Aorta (tissue), 5 donors: ENCODE data around the gene MYCBP2. TPM values are rescaled to one million over a fixed set of nuclear protein-coding genes. Genes with fewer than 3 reads are reported as not detected.
"Not testable (repeated sequence)": the region's sequence is repeated elsewhere in the genome, so short reads cannot be mapped to it uniquely, and the experiment has no call there.

Experiments
- ATAC-seq: fragments of 200-7000 bp; cut with Tn5 transposase; one replicate; pipeline ENCODE4 v1.9.1; 2022; ENCODE audit warnings: moderate library complexity; ENCODE audit not compliant: low FRiP score
- DNase-seq, 2 donors: peaks; one replicate each; pipeline ENCODE4 v3.0.0-alpha.2; 2020
- H3K27ac ChIP-seq, 2 donors: one replicate each; pipeline ENCODE4 v1.5.1; 2013; ENCODE audit warnings: low read length in 2 of 2, mild to moderate bottlenecking in 2 of 2, moderate library complexity in 2 of 2, control low read depth in 1 of 2, inconsistent platforms in 1 of 2, low read depth in 1 of 2
- H3K27me3 ChIP-seq, 2 donors: one replicate each; pipeline ENCODE4 v1.6.1; 2013; ENCODE audit warnings: control low read depth in 1 of 2, low read length in 1 of 2, mild to moderate bottlenecking in 1 of 2, moderate library complexity in 1 of 2; ENCODE audit not compliant: insufficient read depth in 2 of 2, control insufficient read depth in 1 of 2
- H3K36me3 ChIP-seq, 2 donors: one replicate each; pipeline ENCODE4 v1.6.1; 2013; ENCODE audit warnings: control low read depth in 1 of 2, low read length in 1 of 2, mild to moderate bottlenecking in 1 of 2; ENCODE audit not compliant: insufficient read depth in 2 of 2, control insufficient read depth in 1 of 2
- H3K4me1 ChIP-seq, 2 donors: one replicate each; pipeline ENCODE4 v1.6.1; 2013; ENCODE audit warnings: low read length in 2 of 2, control low read depth in 1 of 2, mild to moderate bottlenecking in 1 of 2, moderate library complexity in 1 of 2; ENCODE audit not compliant: insufficient read depth in 2 of 2, control insufficient read depth in 1 of 2
- H3K4me3 ChIP-seq, 2 donors: one replicate each; pipeline ENCODE4 v1.5.1; 2013; ENCODE audit warnings: low read length in 2 of 2, control low read depth in 1 of 2, mild to moderate bottlenecking in 1 of 2
- H3K9me3 ChIP-seq: one replicate; pipeline ENCODE4 v1.6.1; 2013; ENCODE audit warnings: mild to moderate bottlenecking, low read length; ENCODE audit not compliant: control insufficient read depth
- WGBS, 2 donors: extraction: QIAGEN DNeasy Blood & Tissue Kit; methylation state at CpG; one replicate each; pipeline ENCODE4 v1.1.7; 2013; 5-methylcytosine and 5-hydroxymethylcytosine counted together
- intact Hi-C, 2 donors: fragments of 100-400 bp; cut with DNase I; formaldehyde crosslinking; loops; one replicate each; pipeline versions ENCODE4 v1.14.2 to v1.15.0; 2022
- polyA plus RNA-seq, 2 donors: library from polyadenylated mRNA; stranded (reverse); fragments of 200-250 nt; gene quantifications; one replicate each; pipeline ENCODE4 v1.2.3, GENCODE V29; 2013
- total RNA-seq, 2 donors: library from RNA; stranded (reverse); fragmentation: NEBNext Ultra II Directional; extraction: Animal tissue kit (Norgen Biotek cat#: 25700); gene quantifications; one replicate each; pipeline ENCODE4 v1.2.1, GENCODE V29; 2021
- donor health status: healthy with polysubstance abuse.
- donor health status: Bipolar disorder and iron deficiency.
- donor health status: DM: no; HTN: no; CAD: no.
- donor health status: DM: no; HTN: no; CAD: no.
- donor health status: DM: yes; HTN: yes; CAD: no.

Gene MYCBP2
- total and polyA plus RNA-seq, 4 donors: 8.1 to 166 (median 96.1) TPM

DNA sequence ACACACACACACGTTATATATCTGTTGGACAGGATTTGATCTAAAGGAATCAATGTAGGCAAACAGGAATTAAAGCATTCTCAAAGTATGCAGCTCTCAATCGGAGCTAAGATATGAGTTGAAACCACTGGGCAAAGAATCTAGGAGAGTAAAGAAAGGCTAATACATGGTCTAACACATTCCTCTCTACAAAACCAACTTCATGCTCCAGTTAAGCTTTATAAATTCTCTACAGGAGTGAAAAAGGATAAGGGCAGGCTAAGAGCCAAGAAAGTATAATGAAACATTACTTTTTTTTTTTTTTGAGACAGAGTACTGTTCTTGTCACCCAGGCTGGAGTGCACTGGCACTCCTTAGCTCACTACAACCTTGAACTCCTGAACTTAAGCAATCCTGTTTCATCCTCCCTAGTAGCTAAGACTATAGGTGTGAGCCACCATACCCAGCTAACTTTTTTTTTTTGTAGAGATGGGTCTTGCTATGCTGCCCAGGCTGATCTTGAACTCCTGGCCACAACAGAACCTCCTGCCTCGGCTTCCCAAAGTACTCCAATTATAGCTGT, 310.6 kb downstream of the MYCBP2 start:
- DNase-seq: no peak
- no peaks in the 10 kb centered on the region for H3K9me3 ChIP-seq
- H3K36me3 ChIP-seq: peaks cover 4% of the 10 kb centered on the region in 2 donors
- WGBS, 2 donors: 54 to 57% methylated on average over 3 of the region's 3 CpGs
- peak; percentile 45 for ATAC-seq
- H3K4me1 ChIP-seq: peaks cover 0 to 10% of the 10 kb centered on the region in 2 donors
- no peaks in the 10 kb centered on the region for H3K27me3 ChIP-seq
- intact Hi-C loops: no loop called here
- H3K4me3 ChIP-seq: no peak overlapping the region
- H3K27ac ChIP-seq: peak overlapping the region in 1 of 2 donors; percentile 78

DNA sequence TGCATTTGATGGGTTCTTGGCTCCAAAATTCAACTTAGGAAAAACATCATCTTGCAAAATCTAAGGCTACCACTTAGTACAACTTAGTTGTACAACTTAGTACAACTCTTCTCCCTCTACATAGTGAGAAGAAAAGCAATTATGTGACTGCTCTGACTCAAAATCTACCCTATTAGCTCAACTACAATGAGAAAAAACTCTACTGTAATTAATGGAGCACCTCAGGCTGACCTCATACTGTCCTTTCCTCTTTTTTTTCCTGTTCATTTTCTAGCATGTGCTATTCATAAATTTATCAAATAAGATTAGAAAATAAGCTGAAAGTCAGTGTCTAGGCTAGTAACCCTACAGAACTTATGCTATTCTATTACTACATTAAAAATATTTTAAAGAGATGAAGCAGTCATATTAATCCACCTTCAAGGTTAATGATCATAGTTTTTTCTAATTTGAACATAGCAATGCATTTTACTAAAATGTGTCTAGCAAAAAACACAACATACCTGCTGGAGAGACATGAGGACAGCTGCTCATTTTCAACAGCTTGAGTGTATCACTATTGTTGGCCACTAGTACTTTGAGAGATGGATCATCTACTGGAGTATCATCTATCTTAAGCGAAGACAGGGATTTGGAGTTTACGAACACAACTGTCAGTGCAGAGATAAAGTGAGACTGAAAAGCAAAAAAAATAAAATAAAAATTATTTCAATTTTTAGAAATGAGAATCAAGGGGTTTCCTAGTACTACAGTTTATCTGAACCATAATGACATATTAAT, 311.8 kb downstream of the MYCBP2 start:
- 95% methylated on average over 2 of the region's 2 CpGs for WGBS, 2 donors
- H3K9me3 ChIP-seq: no peaks in the 10 kb centered on the region
- no peak for ATAC-seq
- intact Hi-C loops: no loop called here
- no peaks in the 10 kb centered on the region for H3K27me3 ChIP-seq
- DNase-seq: no peak
- H3K4me3 ChIP-seq: no peak overlapping the region
- peaks cover 0 to 4% of the 10 kb centered on the region in 2 donors for H3K4me1 ChIP-seq
- no peak overlapping the region for H3K27ac ChIP-seq
- H3K36me3 ChIP-seq: peaks cover 4 to 7% of the 10 kb centered on the region in 2 donors

- Histone ChIP-seq H3K4me1 (no peaks in the 10 kb centered on the region), H3K36me3 (peaks cover 4 to 7% of the 10 kb centered on the region in 2 donors), H3K9me3 (no peaks in the 10 kb centered on the region), H3K4me3 (peak overlapping the region in 1 of 2 donors; percentile 8), H3K27ac (peak overlapping the region in 1 of 2 donors; percentile 25), H3K27me3 (no peaks in the 10 kb centered on the region)
- 82 to 86% methylated on average over 2 of the region's 2 CpGs for WGBS, 2 donors
- intact Hi-C loops: no loop called here
- ATAC-seq: no peak
- no peak for DNase-seq
Measured at GRCh38 chr13:77013853-77014542, 312.9 kb downstream of the MYCBP2 start.

GRCh38 chr13:77009719-77010118, 317.2 kb downstream of the MYCBP2 start:
- DNase-seq, H3K27ac ChIP-seq, ATAC-seq, H3K36me3 ChIP-seq, H3K4me1 ChIP-seq, H3K4me3 ChIP-seq, H3K27me3 ChIP-seq, H3K9me3 ChIP-seq, intact Hi-C loops: not testable (repeated sequence)
- WGBS, 2 donors: 97 to 98% methylated on average over 5 of the region's 5 CpGs

DNA sequence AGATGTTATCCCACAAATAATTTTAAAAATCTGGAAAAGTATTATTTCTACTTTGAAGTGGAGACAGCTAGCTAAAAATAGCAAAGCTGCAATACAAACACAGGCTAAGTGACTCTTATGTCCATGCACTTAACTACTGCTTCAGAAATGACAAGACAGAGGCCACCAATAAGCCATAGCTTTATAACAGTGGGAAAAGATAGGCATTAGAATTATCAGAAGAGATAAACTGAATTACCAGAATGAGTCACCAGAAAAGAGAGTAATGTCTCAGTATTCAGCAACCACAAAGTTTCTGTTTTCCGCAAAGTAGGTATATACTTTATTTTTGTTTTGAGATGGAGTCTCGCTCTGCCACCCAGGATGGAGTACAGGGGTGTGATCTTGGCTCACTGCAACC, 317.9 kb downstream of the MYCBP2 start:
- 91 to 93% methylated on average over 2 of the region's 2 CpGs for WGBS, 2 donors
- Histone ChIP-seq H3K36me3 (peaks cover 3 to 9% of the 10 kb centered on the region in 2 donors), H3K27me3 (no peaks in the 10 kb centered on the region), H3K4me3 (no peak overlapping the region), H3K4me1 (peaks cover 0 to 6% of the 10 kb centered on the region in 2 donors), H3K9me3 (no peaks in the 10 kb centered on the region), H3K27ac (no peak overlapping the region)
- ATAC-seq (no peak), DNase-seq (no peak)
- intact Hi-C loops: no loop called here

- H3K27ac ChIP-seq, DNase-seq, H3K9me3 ChIP-seq, H3K36me3 ChIP-seq, intact Hi-C loops, H3K4me3 ChIP-seq, H3K27me3 ChIP-seq, ATAC-seq, H3K4me1 ChIP-seq: not testable (repeated sequence)
- 86 to 89% methylated on average over 4 of the region's 4 CpGs for WGBS, 2 donors
Measured at GRCh38 chr13:77008337-77008736, 318.6 kb downstream of the MYCBP2 start.

DNA sequence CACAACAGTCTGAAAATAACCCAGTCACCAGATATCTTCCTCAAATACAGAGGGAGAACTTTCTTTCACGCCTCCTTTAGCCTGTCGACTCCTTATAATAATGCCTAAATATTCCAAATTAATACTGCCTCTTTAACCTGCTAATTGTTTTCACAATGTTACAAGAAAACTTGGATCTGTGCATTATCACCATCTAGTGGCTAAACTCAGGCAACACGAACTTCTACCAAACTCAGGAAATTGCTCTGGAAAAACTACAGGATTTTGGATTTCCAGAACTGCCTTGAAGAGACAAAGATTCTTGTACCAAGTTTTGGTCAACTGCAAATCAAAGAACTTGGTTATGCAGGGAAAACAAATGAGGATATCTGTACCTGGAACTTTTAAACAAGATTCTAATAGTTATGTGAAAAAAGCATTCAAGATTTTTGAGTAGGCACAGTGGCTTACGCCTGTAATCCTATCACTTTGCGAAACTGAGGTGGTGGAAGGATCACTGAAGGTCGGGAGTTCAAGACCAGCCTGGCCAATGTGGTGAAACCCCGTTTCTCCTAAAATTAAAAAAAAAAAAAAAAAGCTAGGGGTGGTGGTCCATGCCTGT, 324.2 kb downstream of the MYCBP2 start:
- Histone ChIP-seq H3K27ac (no peak overlapping the region), H3K9me3 (no peaks in the 10 kb centered on the region), H3K27me3 (no peaks in the 10 kb centered on the region), H3K4me1 (peaks cover 0 to 6% of the 10 kb centered on the region in 2 donors), H3K36me3 (peaks cover 0 to 3% of the 10 kb centered on the region in 2 donors), H3K4me3 (no peak overlapping the region)
- WGBS, 2 donors: 59 to 61% methylated on average over 7 of the region's 7 CpGs
- no peak for DNase-seq
- ATAC-seq: peak; percentile 46
- intact Hi-C loops: no loop called here

DNA sequence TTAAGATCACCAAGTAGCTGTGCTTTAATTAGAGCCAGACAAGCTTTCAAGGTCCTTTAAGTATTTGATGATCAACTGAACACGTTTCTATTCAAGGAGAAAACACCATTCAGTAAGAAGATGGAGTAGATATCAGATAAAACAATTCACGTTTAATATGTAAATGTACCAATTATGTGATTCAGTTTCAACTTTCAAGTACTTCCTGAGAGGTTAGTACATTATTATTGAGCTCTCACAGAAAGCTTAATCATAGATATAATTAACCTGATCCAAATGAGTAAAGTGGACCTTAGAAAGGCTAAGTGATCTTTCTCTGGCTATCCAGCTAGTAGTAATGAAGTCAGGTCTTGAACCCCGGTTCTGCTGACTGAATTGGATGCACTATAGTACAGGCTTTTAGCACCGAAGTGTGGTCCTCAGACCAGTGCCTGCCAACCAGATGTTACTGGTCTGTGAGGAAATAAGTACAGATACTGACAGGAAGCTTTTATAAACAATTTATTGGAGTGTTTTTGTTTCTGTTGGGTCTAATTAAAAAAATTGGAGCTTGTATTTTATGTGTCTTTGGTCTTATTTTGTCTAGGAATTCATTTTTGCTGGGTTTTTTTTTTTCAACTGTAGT, 324.8 kb downstream of the MYCBP2 start:
- intact Hi-C loops: no loop called here
- ATAC-seq (no peak), DNase-seq (no peak)
- H3K27ac ChIP-seq: no peak overlapping the region
- no peaks in the 10 kb centered on the region for H3K27me3 ChIP-seq
- no peaks in the 10 kb centered on the region for H3K9me3 ChIP-seq
- WGBS, 2 donors: 59 to 68% methylated on average over 4 of the region's 4 CpGs
- H3K4me3 ChIP-seq: no peak overlapping the region
- peaks cover 0 to under 1% of the 10 kb centered on the region in 2 donors for H3K4me1 ChIP-seq
- peaks cover 0 to under 1% of the 10 kb centered on the region in 2 donors for H3K36me3 ChIP-seq
